ENCODE results near the gene INPP5F. TPM values are rescaled to one million over a fixed set of nuclear protein-coding genes. Genes with fewer than 3 reads are reported as not detected.
A peak's percentile ranks its signal among the peaks of the same experiment; 100 is the strongest.

Gene INPP5F
- polyA plus RNA-seq, 1 donor (not counting 4 experiments of a cell fraction or from before 2014, with no cell fraction given), result 21.1 TPM

- Histone ChIP-seq H3K9me1 (ENCODE audit: control insufficient read depth, extremely low read depth, insufficient read depth, low read length) (no peaks in the 10 kb centered on the region), H3K9me3 (ENCODE audit: control insufficient read depth, low read depth, low read length) (no peaks in the 10 kb centered on the region), H4K20me1 (ENCODE audit: control insufficient read depth, extremely low read depth, insufficient read depth, low read length) (no peaks in the 10 kb centered on the region), H3K79me2 (ENCODE audit: control insufficient read depth, insufficient read depth, low read length) (no peaks in the 10 kb centered on the region), H3K4me1 (ENCODE audit: control insufficient read depth, extremely low read depth, insufficient read depth, low read length) (peaks cover 3% of the 10 kb centered on the region), H3K36me3 (ENCODE audit: control insufficient read depth in 2 of 2, extremely low read depth in 1 of 2, insufficient read depth in 2 of 2, low read length in 2 of 2) (no peaks in the 10 kb centered on the region), H3K4me2 (ENCODE audit: control insufficient read depth, extremely low read depth, insufficient read depth, low read depth, low read length) (no peak overlapping the region), H3K27me3 (ENCODE audit: control insufficient read depth, extremely low read depth, insufficient read depth, low read length) (no peaks in the 10 kb centered on the region), H2AFZ (ENCODE audit: control insufficient read depth, low read length) (no peak overlapping the region), H3K27ac (ENCODE audit: control insufficient read depth, insufficient read depth, low read length) (no peak overlapping the region), H3K4me3 (ENCODE audit: control insufficient read depth in 2 of 3, extremely low read depth in 1 of 3, insufficient read depth in 2 of 3, low read depth in 1 of 3, low read length in 3 of 3) (no peak overlapping the region), H3K9ac (ENCODE audit: control insufficient read depth, extremely low read depth, insufficient read depth, low read length) (no peak overlapping the region)
- FAIRE-seq, result peak; percentile 73
- DNase-seq (ENCODE audit: low read depth, low spot score), result no peak
- dilution Hi-C loops (cut with MboI; ENCODE audit: extremely low pct_ligation_motif_present, low sequenced_read_pairs), result no loop called here
- TF ChIP-seq CTCF (optimal IDR thresholded peaks at IDR 0.05 in 1 of 3, IDR thresholded peaks at IDR 0.05 in 1 of 3, conservative IDR thresholded peaks at IDR 0.05 in 1 of 3; ENCODE audit: extremely low read depth in 1 of 3, insufficient read depth in 2 of 3, low read length in 3 of 3) (no peak), EZH2 (IDR thresholded peaks at IDR 0.05; ENCODE audit: low read length) (no peak)
Measured at GRCh38 chr10:119701861-119702260, 24.0 kb upstream of the INPP5F start.

GRCh38 chr10:119702583-119702982 is 23.3 kb upstream of the INPP5F start:
- FAIRE-seq (no peak), DNase-seq (ENCODE audit: low read depth, low spot score) (no peak)
- H3K4me1 ChIP-seq (ENCODE audit: control insufficient read depth, extremely low read depth, insufficient read depth, low read length), result peaks cover 3% of the 10 kb centered on the region
- H3K27me3 ChIP-seq (ENCODE audit: control insufficient read depth, extremely low read depth, insufficient read depth, low read length), result no peaks in the 10 kb centered on the region
- dilution Hi-C loops (cut with MboI; ENCODE audit: extremely low pct_ligation_motif_present, low sequenced_read_pairs), result no loop called here
- H3K9me1 ChIP-seq (ENCODE audit: control insufficient read depth, extremely low read depth, insufficient read depth, low read length), result no peaks in the 10 kb centered on the region
- H4K20me1 ChIP-seq (ENCODE audit: control insufficient read depth, extremely low read depth, insufficient read depth, low read length), result no peaks in the 10 kb centered on the region
- no peak overlapping the region for H3K9ac ChIP-seq (ENCODE audit: control insufficient read depth, extremely low read depth, insufficient read depth, low read length)
- no peak for TF ChIP-seq EZH2 (IDR thresholded peaks at IDR 0.05; ENCODE audit: low read length)
- no peak for TF ChIP-seq CTCF (optimal IDR thresholded peaks at IDR 0.05 in 1 of 3, IDR thresholded peaks at IDR 0.05 in 1 of 3, conservative IDR thresholded peaks at IDR 0.05 in 1 of 3; ENCODE audit: extremely low read depth in 1 of 3, insufficient read depth in 2 of 3, low read length in 3 of 3)
- no peak overlapping the region for H3K27ac ChIP-seq (ENCODE audit: control insufficient read depth, insufficient read depth, low read length)
- H3K79me2 ChIP-seq (ENCODE audit: control insufficient read depth, insufficient read depth, low read length), result no peaks in the 10 kb centered on the region
- no peak overlapping the region for H3K4me3 ChIP-seq (ENCODE audit: control insufficient read depth in 2 of 3, extremely low read depth in 1 of 3, insufficient read depth in 2 of 3, low read depth in 1 of 3, low read length in 3 of 3)
- no peak overlapping the region for H3K4me2 ChIP-seq (ENCODE audit: control insufficient read depth, extremely low read depth, insufficient read depth, low read depth, low read length)
- no peak overlapping the region for H2AFZ ChIP-seq (ENCODE audit: control insufficient read depth, low read length)
- H3K9me3 ChIP-seq (ENCODE audit: control insufficient read depth, low read depth, low read length), result no peaks in the 10 kb centered on the region
- no peaks in the 10 kb centered on the region for H3K36me3 ChIP-seq (ENCODE audit: control insufficient read depth in 2 of 2, extremely low read depth in 1 of 2, insufficient read depth in 2 of 2, low read length in 2 of 2)
